ENCODE results near the gene MAML3.

The MAML3 gene

GRCh38 chr4:139921429-139922184 is 232.4 kb downstream of the MAML3 start:
- peak overlapping the region; percentile 66 to 72 for H3K27ac ChIP-seq
- TF ChIP-seq CTCF (IDR thresholded peaks at IDR 0.05): no peak
- H3K4me3 ChIP-seq: no peak overlapping the region
- H3K9me3 ChIP-seq: no peaks in the 10 kb centered on the region
- intact Hi-C loops (cut with DNase I; ENCODE audit: low total_unique reads): no loop called here
- no peak for DNase-seq
- H3K4me1 ChIP-seq: peaks cover 0 to 58% (median 46%) of the 10 kb centered on the region in 4 donors
- no peaks in the 10 kb centered on the region for H3K36me3 ChIP-seq
- H3K27me3 ChIP-seq: no peaks in the 10 kb centered on the region

DNA sequence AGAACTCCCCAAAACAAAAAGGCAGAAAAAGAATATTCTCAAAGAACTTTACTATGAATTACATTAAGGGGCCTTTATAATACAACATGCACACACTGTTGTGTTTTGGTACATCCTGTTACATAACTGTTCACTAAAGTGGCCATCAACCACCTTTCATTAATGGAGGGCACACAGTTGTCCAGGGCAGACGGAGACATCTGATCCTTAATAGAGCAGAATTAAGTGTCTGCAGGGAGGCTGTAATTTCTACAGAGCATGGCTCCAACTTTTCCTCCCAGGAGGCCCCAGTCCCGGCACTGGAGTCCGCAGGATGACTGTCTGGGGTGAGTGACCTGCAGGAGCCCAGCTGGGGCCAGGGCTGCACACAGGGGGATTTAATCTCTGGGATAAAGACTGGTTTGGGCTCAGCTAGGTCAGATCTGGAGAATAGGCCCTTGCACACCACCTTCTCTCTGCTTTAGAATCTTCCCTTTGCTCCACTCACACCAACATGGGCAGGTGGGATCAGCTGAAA is 233.4 kb downstream of the MAML3 start:
- Histone ChIP-seq H3K27ac (peak overlapping the region; percentile 66 to 72), H3K27me3 (no peaks in the 10 kb centered on the region), H3K4me3 (no peak overlapping the region), H3K4me1 (peaks cover 0 to 67% (median 46%) of the 10 kb centered on the region in 4 donors), H3K9me3 (no peaks in the 10 kb centered on the region), H3K36me3 (no peaks in the 10 kb centered on the region)
- no peak for DNase-seq
- TF ChIP-seq CTCF (IDR thresholded peaks at IDR 0.05): no peak
- intact Hi-C loops (cut with DNase I; ENCODE audit: low total_unique reads): no loop called here

- TF ChIP-seq CTCF (IDR thresholded peaks at IDR 0.05): no peak
- Histone ChIP-seq H3K36me3 (no peaks in the 10 kb centered on the region), H3K9me3 (no peaks in the 10 kb centered on the region), H3K4me1 (peaks cover 0 to 72% (median 49%) of the 10 kb centered on the region in 4 donors), H3K4me3 (no peak overlapping the region), H3K27ac (peak overlapping the region; percentile 66 to 72), H3K27me3 (no peaks in the 10 kb centered on the region)
- intact Hi-C loops (cut with DNase I; ENCODE audit: low total_unique reads): no loop called here
- no peak for DNase-seq
Observed at GRCh38 chr4:139919521-139919920, 234.5 kb downstream of the MAML3 start.

- intact Hi-C loops (cut with DNase I; ENCODE audit: low total_unique reads): no loop called here
- Histone ChIP-seq H3K27me3 (no peaks in the 10 kb centered on the region), H3K9me3 (no peaks in the 10 kb centered on the region), H3K4me3 (no peak overlapping the region), H3K36me3 (no peaks in the 10 kb centered on the region), H3K27ac (peak overlapping the region; percentile 66 to 72), H3K4me1 (peaks cover 0 to 78% (median 53%) of the 10 kb centered on the region in 4 donors)
- DNase-seq: no peak
- no peak for TF ChIP-seq CTCF (IDR thresholded peaks at IDR 0.05)
Observed at GRCh38 chr4:139919004-139919403, 235.0 kb downstream of the MAML3 start.

- no peak for DNase-seq
- peak overlapping the region; percentile 66 to 72 for H3K27ac ChIP-seq
Observed at GRCh38 chr4:139918591-139918990, 235.4 kb downstream of the MAML3 start.

More at GRCh38 chr4:139918591-139918990, 235.4 kb downstream of the MAML3 start:
- TF ChIP-seq CTCF (IDR thresholded peaks at IDR 0.05): no peak
- Histone ChIP-seq H3K36me3 (no peaks in the 10 kb centered on the region), H3K4me3 (no peak overlapping the region), H3K4me1 (peaks cover 0 to 82% (median 57%) of the 10 kb centered on the region in 4 donors), H3K27me3 (no peaks in the 10 kb centered on the region), H3K9me3 (no peaks in the 10 kb centered on the region)
- intact Hi-C loops (cut with DNase I; ENCODE audit: low total_unique reads): no loop called here

All from tibial artery (tissue), 4 donors.